Effector memory CD4-positive, alpha-beta T cell (primary cell): Measurements from ENCODE around the gene STK11IP.

Source experiments
- DNase-seq, 3 donors: peaks; one replicate each; pipeline ENCODE4 v3.0.0-alpha.2; 2020
- H3K27ac ChIP-seq: 2 replicates; pipeline ENCODE4 v1.7.0; 2013; ENCODE audit warnings: mild to moderate bottlenecking, low read length, moderate library complexity; ENCODE audit not compliant: insufficient read depth, poor library complexity, severe bottlenecking
- H3K27me3 ChIP-seq: replicated peaks from 2 replicates; pipeline ENCODE4 v1.7.0; 2013; ENCODE audit warnings: mild to moderate bottlenecking, low read length; ENCODE audit not compliant: insufficient read depth, control insufficient read depth, poor library complexity, severe bottlenecking
- H3K36me3 ChIP-seq: 2 replicates; pipeline ENCODE4 v1.7.0; 2013; ENCODE audit warnings: mild to moderate bottlenecking, low read length, moderate library complexity; ENCODE audit not compliant: control insufficient read depth, insufficient read depth
- H3K4me1 ChIP-seq: 2 replicates; pipeline ENCODE4 v1.7.0; 2013; ENCODE audit warnings: low read length, mild to moderate bottlenecking; ENCODE audit not compliant: control insufficient read depth, insufficient read depth, poor library complexity, severe bottlenecking
- H3K4me3 ChIP-seq: 2 replicates; pipeline ENCODE4 v1.7.0; 2013; ENCODE audit warnings: low read length, low read depth, mild to moderate bottlenecking; ENCODE audit not compliant: insufficient read depth, poor library complexity, severe bottlenecking
- H3K9me3 ChIP-seq: 2 replicates; pipeline ENCODE4 v1.7.0; 2013; ENCODE audit warnings: mild to moderate bottlenecking, low read length, moderate library complexity; ENCODE audit not compliant: control insufficient read depth

STK11IP gene

DNA sequence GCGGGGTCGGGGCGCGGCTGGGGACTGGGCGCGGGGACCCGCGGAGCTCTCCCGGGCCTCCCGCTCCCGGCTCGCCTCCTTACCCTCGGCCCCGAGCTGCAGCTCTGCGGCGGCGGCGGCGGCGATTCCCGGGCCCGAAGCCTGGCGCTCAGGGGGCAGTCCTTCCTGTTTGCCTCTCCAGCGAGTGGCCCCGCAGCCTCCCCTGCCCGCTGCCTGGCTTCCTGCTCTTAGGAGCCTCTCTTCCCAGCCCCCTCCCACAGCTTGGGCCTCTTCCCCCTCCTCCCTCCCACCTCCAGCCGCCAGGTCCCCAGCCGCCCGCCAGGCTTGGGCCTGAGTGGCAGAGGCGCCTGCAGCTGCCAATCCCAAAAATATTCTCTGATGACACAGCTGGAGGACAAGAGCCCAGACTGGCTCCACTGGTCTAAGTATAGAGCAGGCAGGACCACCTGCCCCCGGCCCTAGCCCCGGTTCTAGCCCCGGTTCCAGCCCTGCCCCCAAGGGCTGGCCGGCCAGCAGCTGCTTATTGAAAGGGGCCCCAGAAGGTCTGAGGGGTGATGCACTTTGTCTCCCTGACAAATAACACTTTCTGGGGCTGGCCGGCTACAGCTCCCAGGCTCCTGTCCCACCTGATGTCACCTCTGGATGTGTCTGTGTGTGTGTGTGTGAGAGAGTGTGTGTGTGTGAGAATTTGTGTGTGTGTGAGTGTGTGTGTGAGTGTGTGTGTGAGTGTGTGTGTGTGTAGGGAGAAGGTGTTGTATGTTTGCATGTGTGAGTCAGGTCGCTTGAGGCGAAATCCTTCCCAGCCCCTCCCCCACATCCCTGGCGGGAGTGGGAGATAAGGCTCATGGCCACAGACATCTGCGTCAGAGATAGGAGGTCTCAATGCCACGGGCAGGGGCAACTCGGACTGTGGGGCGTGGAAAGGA is 26.1 kb upstream of the STK11IP start, which contains the start of gene OBSL1:
TSS of gene OBSL1 (minus strand) at position 229 of the 926 bp plus-strand sequence. CDS start 307 bp downstream, outside the sequence.
- H3K27ac ChIP-seq = no peak within 1 kb of the TSS
- no peak for DNase-seq
- H3K36me3 ChIP-seq = no peaks in the 10 kb centered on the region
- H3K27me3 ChIP-seq = peaks cover 31% of the 10 kb centered on the region
- peak within 1 kb of the TSS; percentile 39 for H3K4me3 ChIP-seq
- H3K9me3 ChIP-seq = no peaks in the 10 kb centered on the region
- no peaks in the 10 kb centered on the region for H3K4me1 ChIP-seq

- H3K9me3 ChIP-seq = no peaks in the 10 kb centered on the region
- H3K4me3 ChIP-seq = peak within 1 kb of the TSS; percentile 39
- no peaks in the 10 kb centered on the region for H3K4me1 ChIP-seq
- no peaks in the 10 kb centered on the region for H3K36me3 ChIP-seq
- peaks cover 31% of the 10 kb centered on the region for H3K27me3 ChIP-seq
- H3K27ac ChIP-seq = no peak within 1 kb of the TSS
- no peak for DNase-seq
These were observed 25.2 kb upstream of the STK11IP start, which contains the start of gene INHA for GRCh38 chr2:219572237-219573001. TSS of gene INHA (plus strand) at chr2:219572310. CDS start at chr2:219572375, 65 bp downstream.

DNA sequence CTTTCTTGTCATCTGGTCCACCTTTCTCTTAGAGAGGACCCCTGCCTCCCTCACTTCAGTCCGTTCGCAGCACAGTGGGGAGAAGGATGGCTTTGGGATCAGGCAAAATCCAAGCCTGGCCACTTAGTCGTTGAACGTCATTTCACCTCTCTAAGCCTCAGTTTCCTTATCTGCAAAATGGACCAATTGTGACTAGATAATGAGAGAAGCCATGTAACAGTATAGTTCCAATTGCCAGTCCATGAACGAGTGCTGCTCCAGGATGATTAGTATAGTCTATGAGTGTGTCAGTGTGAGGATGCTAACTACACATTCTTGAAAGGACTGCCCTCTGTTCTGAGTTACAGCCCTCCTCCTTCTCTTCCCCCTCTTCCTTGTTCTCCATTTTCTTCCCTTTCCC is 24.5 kb upstream of the STK11IP start:
- H3K27me3 ChIP-seq = peaks cover 31% of the 10 kb centered on the region

DNA sequence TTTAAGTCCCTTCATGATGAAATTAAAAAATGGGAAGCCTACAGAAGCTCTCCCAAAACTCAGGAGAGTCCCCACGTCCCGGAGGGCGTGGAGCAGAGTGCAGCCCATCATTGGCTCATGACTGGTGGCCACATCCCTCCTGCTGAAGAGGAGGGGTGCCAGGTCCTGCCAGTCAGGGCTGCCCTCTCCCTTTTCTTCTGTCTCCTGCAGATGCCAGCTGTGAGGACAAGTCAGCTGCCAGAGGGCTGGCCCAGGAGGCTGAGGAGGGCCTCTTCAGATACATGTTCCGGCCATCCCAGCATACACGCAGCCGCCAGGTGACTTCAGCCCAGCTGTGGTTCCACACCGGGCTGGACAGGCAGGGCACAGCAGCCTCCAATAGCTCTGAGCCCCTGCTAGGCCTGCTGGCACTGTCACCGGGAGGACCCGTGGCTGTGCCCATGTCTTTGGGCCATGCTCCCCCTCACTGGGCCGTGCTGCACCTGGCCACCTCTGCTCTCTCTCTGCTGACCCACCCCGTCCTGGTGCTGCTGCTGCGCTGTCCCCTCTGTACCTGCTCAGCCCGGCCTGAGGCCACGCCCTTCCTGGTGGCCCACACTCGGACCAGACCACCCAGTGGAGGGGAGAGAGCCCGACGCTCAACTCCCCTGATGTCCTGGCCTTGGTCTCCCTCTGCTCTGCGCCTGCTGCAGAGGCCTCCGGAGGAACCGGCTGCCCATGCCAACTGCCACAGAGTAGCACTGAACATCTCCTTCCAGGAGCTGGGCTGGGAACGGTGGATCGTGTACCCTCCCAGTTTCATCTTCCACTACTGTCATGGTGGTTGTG is 23.0 kb upstream of the STK11IP start:
- Histone ChIP-seq H3K4me3 (no peak overlapping the region), H3K9me3 (no peaks in the 10 kb centered on the region), H3K36me3 (no peaks in the 10 kb centered on the region), H3K27me3 (peaks cover 27% of the 10 kb centered on the region), H3K27ac (no peak overlapping the region), H3K4me1 (no peaks in the 10 kb centered on the region)
- no peak for DNase-seq

More for the DNA sequence above, 24.5 kb upstream of the STK11IP start:
- Histone ChIP-seq H3K9me3 (no peaks in the 10 kb centered on the region), H3K27ac (no peak overlapping the region), H3K4me1 (no peaks in the 10 kb centered on the region), H3K4me3 (no peak overlapping the region), H3K36me3 (no peaks in the 10 kb centered on the region)
- no peak for DNase-seq

GRCh38 chr2:219575566-219576504 is 21.8 kb upstream of the STK11IP start:
- peaks cover 15% of the 10 kb centered on the region for H3K27me3 ChIP-seq
- DNase-seq = no peak
- no peak overlapping the region for H3K4me3 ChIP-seq
- H3K9me3 ChIP-seq = no peaks in the 10 kb centered on the region
- no peaks in the 10 kb centered on the region for H3K36me3 ChIP-seq
- H3K4me1 ChIP-seq = no peaks in the 10 kb centered on the region
- no peak overlapping the region for H3K27ac ChIP-seq

DNA sequence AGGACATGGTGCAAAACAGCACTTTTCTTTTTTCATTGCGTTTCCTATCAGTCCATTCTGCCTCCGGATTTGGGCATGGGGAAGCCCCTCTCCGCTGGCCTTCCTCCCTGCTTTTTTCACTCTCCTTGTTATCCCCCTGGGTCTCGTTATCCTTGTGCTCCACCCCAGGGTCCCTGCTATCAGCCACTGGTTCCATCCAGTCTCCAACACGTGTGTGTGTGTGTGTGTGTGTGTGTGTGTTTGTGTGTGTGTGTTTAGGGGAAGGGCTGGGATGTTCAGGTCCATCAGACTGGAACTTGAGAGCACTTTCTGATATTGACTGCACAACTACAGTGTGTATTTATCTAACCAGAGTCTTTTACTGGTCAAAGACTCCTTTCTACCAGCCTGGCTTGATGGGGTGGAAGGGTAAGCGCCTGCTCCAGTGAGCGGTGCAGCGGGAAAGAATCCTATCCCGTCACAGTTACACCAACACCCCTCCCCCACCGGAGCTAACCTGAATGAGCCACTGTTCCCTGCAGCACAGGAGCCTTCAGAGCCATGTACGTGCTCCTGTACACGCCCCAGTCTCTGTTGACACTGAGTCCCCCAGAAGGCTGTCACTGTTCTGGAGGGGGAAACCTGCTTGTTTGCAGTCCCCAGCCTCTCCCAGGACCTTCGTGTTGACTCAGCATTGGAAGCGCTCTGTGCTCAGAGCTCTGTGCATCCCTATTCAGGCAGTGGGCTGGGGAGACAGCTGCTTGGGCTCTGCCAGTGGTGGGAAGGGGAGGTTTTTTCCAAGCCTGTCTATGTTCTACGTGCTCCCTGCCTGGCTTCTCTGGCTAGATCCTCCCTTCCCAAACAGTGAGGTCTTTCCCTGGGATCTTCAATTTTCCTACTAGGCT is 20.9 kb upstream of the STK11IP start:
- Histone ChIP-seq H3K9me3 (no peaks in the 10 kb centered on the region), H3K27me3 (peaks cover 8% of the 10 kb centered on the region), H3K36me3 (no peaks in the 10 kb centered on the region)

GRCh38 chr2:219578811-219579613 is 18.6 kb upstream of the STK11IP start:
- no peak overlapping the region for H3K27ac ChIP-seq
- H3K36me3 ChIP-seq = no peaks in the 10 kb centered on the region
- DNase-seq = no peak
- no peaks in the 10 kb centered on the region for H3K9me3 ChIP-seq
- no peaks in the 10 kb centered on the region for H3K27me3 ChIP-seq
- no peak overlapping the region for H3K4me3 ChIP-seq
- H3K4me1 ChIP-seq = no peaks in the 10 kb centered on the region

More for the DNA sequence above, 20.9 kb upstream of the STK11IP start:
- no peak overlapping the region for H3K27ac ChIP-seq
- no peak overlapping the region for H3K4me3 ChIP-seq
- DNase-seq = no peak
- H3K4me1 ChIP-seq = no peaks in the 10 kb centered on the region

DNA sequence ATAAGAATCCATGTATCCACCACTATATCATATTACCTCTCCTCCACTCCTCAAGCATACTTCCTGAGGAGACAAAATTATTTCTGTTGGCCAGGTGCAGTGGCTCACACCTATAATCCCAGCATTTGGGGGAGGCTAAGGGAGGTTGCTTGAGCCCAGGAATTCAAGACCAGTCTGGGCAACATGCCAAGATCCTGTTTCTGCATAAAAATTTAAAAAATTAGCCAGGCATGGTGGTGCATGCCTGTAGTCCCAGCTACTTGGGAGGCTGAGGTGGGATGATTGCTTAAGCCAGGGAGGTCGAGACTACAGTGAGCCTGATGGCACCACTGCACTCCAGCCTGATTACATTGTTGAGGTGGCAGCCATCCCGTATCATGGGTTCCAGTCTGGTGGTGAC is 16.3 kb upstream of the STK11IP start:
- Histone ChIP-seq H3K4me1 (no peaks in the 10 kb centered on the region), H3K27ac (no peak overlapping the region), H3K36me3 (no peaks in the 10 kb centered on the region), H3K27me3 (no peaks in the 10 kb centered on the region), H3K4me3 (no peak overlapping the region), H3K9me3 (no peaks in the 10 kb centered on the region)
- DNase-seq = no peak
